PFSK-1 (cell line): ENCODE measurements around the gene CD226.

Experiments
- FOXP2 ChIP-seq: optimal IDR thresholded peaks from 2 replicates; pipeline ENCODE3; 2011; ENCODE audit warnings: borderline replicate concordance, control low read depth, inconsistent platforms; ENCODE audit not compliant: insufficient read depth; ENCODE audit errors: extremely low read length, extremely low read depth
- POLR2AphosphoS5 ChIP-seq: IDR thresholded peaks from 2 replicates; pipeline ENCODE4 v1.6.1; 2012; ENCODE audit warnings: low read depth, mild to moderate bottlenecking, control low read depth, low read length, moderate library complexity
- SIN3A ChIP-seq: IDR thresholded peaks from 2 replicates; pipeline ENCODE4 v1.6.1; 2012; ENCODE audit warnings: mild to moderate bottlenecking, low read length, moderate library complexity, borderline replicate concordance; ENCODE audit not compliant: insufficient read depth
- TAF1 ChIP-seq: IDR thresholded peaks from 2 replicates; pipeline ENCODE4 v1.6.1; 2012; ENCODE audit warnings: low read length, control low read depth, borderline replicate concordance; ENCODE audit not compliant: insufficient read depth
- TF ChIP-seq, protein P1 (sequence below), 2 experiments: IDR thresholded peaks; 2 replicates each; pipeline versions ENCODE4 v1.6.1 to v1.8.0; 2011 to 2012; ENCODE audit warnings: low read depth in 2 of 2, low read length in 2 of 2, control low read depth in 1 of 2, inconsistent platforms in 1 of 2, mild to moderate bottlenecking in 1 of 2, moderate library complexity in 1 of 2; ENCODE audit not compliant: insufficient read depth in 1 of 2

The CD226 gene

DNA sequence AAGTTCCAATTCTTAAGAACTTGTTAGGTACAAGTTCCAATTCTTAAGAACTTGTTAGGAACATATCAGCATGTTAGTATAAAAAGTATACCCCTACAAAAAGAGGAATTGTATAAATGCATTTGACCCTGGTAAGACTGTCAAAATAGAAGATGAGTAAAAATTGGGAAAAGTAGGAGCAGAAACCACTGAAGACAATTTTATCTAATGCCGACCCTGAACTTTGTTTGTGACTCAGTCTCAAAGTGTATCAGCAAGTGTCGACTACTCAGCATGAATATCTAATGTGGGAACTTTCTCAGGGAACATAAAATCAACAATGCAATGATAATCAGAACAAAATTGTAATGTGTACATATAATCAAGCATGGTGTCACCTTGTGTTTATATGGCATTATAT, 583 bp upstream of the CD226 start:
- TF ChIP-seq FOXP2 (no peak), POLR2AphosphoS5 (no peak), SIN3A (no peak), TAF1 (no peak)
- TF ChIP-seq, protein P1, sequence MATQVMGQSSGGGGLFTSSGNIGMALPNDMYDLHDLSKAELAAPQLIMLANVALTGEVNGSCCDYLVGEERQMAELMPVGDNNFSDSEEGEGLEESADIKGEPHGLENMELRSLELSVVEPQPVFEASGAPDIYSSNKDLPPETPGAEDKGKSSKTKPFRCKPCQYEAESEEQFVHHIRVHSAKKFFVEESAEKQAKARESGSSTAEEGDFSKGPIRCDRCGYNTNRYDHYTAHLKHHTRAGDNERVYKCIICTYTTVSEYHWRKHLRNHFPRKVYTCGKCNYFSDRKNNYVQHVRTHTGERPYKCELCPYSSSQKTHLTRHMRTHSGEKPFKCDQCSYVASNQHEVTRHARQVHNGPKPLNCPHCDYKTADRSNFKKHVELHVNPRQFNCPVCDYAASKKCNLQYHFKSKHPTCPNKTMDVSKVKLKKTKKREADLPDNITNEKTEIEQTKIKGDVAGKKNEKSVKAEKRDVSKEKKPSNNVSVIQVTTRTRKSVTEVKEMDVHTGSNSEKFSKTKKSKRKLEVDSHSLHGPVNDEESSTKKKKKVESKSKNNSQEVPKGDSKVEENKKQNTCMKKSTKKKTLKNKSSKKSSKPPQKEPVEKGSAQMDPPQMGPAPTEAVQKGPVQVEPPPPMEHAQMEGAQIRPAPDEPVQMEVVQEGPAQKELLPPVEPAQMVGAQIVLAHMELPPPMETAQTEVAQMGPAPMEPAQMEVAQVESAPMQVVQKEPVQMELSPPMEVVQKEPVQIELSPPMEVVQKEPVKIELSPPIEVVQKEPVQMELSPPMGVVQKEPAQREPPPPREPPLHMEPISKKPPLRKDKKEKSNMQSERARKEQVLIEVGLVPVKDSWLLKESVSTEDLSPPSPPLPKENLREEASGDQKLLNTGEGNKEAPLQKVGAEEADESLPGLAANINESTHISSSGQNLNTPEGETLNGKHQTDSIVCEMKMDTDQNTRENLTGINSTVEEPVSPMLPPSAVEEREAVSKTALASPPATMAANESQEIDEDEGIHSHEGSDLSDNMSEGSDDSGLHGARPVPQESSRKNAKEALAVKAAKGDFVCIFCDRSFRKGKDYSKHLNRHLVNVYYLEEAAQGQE (IDR thresholded peaks at IDR 0.05; ENCODE audit: insufficient read depth in 1 of 2, low read depth in 2 of 2, low read length in 2 of 2) = no peak

DNA sequence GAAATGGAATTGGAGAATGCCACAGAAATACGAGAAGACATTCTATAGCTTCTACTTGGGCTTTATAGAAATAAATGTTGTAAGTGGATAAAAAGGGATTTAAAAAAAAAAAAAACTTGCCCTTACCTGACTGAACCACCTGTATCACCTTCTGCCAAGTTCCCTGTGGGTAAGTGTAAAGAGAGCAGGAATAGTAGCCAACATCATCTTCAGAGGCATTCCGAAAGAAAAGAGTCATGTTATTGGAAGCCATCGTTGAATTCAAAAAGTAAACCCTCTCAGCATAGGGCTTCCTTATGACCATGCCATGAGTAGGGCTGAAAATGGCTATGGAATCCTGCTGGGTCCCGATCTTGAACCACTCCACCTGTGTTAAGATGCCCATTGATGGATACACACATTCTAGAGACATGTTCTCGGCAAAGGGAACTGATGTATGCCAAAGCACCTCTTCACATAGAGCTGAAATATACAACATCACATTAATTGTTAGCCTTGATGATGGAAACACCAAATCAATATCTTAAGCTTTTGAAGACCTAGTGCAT, 991 bp downstream of the CD226 start:
- TF ChIP-seq, protein P1 (IDR thresholded peaks at IDR 0.05; ENCODE audit: insufficient read depth in 1 of 2, low read depth in 2 of 2, low read length in 2 of 2) = no peak
- no peak for TF ChIP-seq TAF1
- TF ChIP-seq SIN3A = no peak
- TF ChIP-seq POLR2AphosphoS5 = no peak

DNA sequence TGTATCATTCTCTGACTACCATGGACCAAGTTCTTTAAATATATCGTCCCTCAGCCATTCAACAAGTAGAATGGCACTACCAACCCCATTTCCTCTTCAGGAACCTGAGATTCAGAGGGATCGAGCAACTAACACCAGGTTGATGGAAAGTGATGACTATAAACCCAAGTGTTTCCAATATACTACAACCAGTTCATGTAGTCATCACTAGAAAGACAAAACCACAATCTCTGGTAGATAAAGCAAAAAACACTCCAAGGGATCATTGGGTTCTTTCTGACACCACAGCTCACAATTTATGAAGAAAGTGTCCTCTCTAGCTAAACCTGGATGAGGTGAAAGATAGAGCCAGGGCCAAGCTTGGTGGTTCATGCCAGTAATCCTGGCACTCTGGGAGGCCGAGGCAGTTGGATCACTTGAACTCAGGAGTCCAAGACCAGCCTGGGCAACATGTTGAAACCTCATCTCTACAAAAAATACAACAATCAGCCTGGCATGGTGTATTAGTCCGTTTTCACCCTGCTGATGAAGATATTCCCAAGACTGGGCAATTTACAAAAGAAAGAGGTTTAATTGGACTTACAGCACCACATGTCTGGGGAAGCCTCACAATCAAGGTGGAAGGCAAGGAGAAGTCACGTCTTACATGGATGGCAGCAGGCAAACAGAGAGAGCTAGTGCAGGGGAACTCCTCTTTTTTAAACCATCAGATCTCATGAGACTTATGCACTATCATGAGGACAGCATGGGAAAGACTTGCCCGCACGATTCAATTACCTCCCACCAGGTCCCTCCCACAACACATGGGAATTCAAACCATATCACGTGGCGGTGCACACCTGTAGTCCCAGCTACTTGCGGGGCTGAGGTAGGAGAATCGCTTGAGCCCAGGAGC, 2.2 kb downstream of the CD226 start:
- no peak for TF ChIP-seq FOXP2
- no peak for TF ChIP-seq TAF1
- TF ChIP-seq SIN3A = no peak

DNA sequence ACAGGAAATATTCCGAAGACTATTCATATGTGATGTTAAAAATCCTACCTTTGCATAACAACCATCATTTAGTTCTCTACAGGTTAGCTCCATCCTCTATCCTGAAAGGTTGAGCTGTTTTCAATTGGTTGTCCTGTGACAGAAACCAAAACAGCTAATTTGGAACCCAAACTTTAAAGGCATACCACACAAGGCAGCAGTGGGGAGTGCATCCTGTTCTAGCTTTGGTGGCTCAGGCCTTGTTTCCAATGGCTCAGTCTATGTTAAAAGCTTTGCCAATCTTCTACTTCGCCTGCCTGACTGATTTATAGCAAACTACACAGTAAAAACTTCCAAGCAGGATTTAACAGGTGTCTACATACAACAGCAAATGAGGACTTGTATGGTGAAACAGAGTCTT, 3.2 kb downstream of the CD226 start:
- no peak for TF ChIP-seq POLR2AphosphoS5
- TF ChIP-seq FOXP2 = no peak
- TF ChIP-seq, protein P1 (IDR thresholded peaks at IDR 0.05; ENCODE audit: insufficient read depth in 1 of 2, low read depth in 2 of 2, low read length in 2 of 2) = no peak
- TF ChIP-seq SIN3A = no peak
- no peak for TF ChIP-seq TAF1

DNA sequence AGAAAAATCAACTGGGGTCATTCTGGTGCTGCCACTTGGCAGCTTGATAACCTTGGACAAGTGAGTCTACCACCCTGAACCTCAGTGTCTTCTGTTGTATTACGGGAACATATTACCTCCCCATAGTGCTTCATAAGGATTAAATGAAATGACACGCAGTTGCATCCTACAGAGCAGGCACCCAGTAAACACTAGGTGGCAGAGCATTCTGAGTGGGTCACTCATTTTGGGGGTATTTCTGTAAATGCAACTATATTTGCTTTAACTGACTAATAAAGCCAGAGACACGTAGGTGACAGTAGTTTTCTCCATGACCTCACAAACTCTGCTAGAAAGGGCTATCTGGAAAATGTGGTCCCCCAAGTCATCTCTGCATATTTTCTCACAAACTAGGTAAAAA, 4.7 kb downstream of the CD226 start:
- TF ChIP-seq FOXP2 = no peak
- TF ChIP-seq TAF1 = no peak
- TF ChIP-seq SIN3A = no peak
- TF ChIP-seq POLR2AphosphoS5 = no peak
- TF ChIP-seq, protein P1 (IDR thresholded peaks at IDR 0.05; ENCODE audit: insufficient read depth in 1 of 2, low read depth in 2 of 2, low read length in 2 of 2) = no peak
